ENCODE data around the gene BRAF. TPM values are rescaled to one million over a fixed set of nuclear protein-coding genes. Genes with fewer than 3 reads are reported as not detected.

Gene BRAF
- polyA plus RNA-seq, 1 donor (not counting 4 experiments of a cell fraction or from before 2014, with no cell fraction given), result 12.4 TPM

- Histone ChIP-seq H3K79me2 (ENCODE audit: control insufficient read depth, insufficient read depth, low read length) (no peaks in the 10 kb centered on the region), H3K9ac (ENCODE audit: control insufficient read depth, extremely low read depth, insufficient read depth, low read length) (no peak overlapping the region), H3K4me2 (ENCODE audit: control insufficient read depth, extremely low read depth, insufficient read depth, low read depth, low read length) (no peak overlapping the region), H4K20me1 (ENCODE audit: control insufficient read depth, extremely low read depth, insufficient read depth, low read length) (no peaks in the 10 kb centered on the region), H2AFZ (ENCODE audit: control insufficient read depth, low read length) (no peak overlapping the region), H3K9me3 (ENCODE audit: control insufficient read depth, low read depth, low read length) (no peaks in the 10 kb centered on the region), H3K27me3 (ENCODE audit: control insufficient read depth, extremely low read depth, insufficient read depth, low read length) (no peaks in the 10 kb centered on the region), H3K36me3 (ENCODE audit: control insufficient read depth in 2 of 2, extremely low read depth in 1 of 2, insufficient read depth in 2 of 2, low read length in 2 of 2) (no peaks in the 10 kb centered on the region), H3K9me1 (ENCODE audit: control insufficient read depth, extremely low read depth, insufficient read depth, low read length) (no peaks in the 10 kb centered on the region), H3K27ac (ENCODE audit: control insufficient read depth, insufficient read depth, low read length) (no peak overlapping the region), H3K4me3 (ENCODE audit: control insufficient read depth in 2 of 3, extremely low read depth in 1 of 3, insufficient read depth in 2 of 3, low read depth in 1 of 3, low read length in 3 of 3) (no peak overlapping the region), H3K4me1 (ENCODE audit: control insufficient read depth, extremely low read depth, insufficient read depth, low read length) (peaks cover 7% of the 10 kb centered on the region)
- TF ChIP-seq CTCF (optimal IDR thresholded peaks at IDR 0.05 in 1 of 3, IDR thresholded peaks at IDR 0.05 in 1 of 3, conservative IDR thresholded peaks at IDR 0.05 in 1 of 3; ENCODE audit: extremely low read depth in 1 of 3, insufficient read depth in 2 of 3, low read length in 3 of 3), result no peak
- no peak for TF ChIP-seq EZH2 (IDR thresholded peaks at IDR 0.05; ENCODE audit: low read length)
- dilution Hi-C loops (cut with MboI; ENCODE audit: extremely low pct_ligation_motif_present, low sequenced_read_pairs), result no loop called here
- DNase-seq (ENCODE audit: low read depth, low spot score) (no peak), FAIRE-seq (no peak)
Measured at GRCh38 chr7:140732416-140732815, 192.3 kb downstream of the BRAF start.

- dilution Hi-C loops (cut with MboI; ENCODE audit: extremely low pct_ligation_motif_present, low sequenced_read_pairs), result no loop called here
- H3K9me1 ChIP-seq (ENCODE audit: control insufficient read depth, extremely low read depth, insufficient read depth, low read length), result no peaks in the 10 kb centered on the region
- FAIRE-seq (no peak), DNase-seq (ENCODE audit: low read depth, low spot score) (no peak)
- no peaks in the 10 kb centered on the region for H4K20me1 ChIP-seq (ENCODE audit: control insufficient read depth, extremely low read depth, insufficient read depth, low read length)
- no peak overlapping the region for H2AFZ ChIP-seq (ENCODE audit: control insufficient read depth, low read length)
- H3K4me1 ChIP-seq (ENCODE audit: control insufficient read depth, extremely low read depth, insufficient read depth, low read length), result peaks cover 7% of the 10 kb centered on the region
- no peaks in the 10 kb centered on the region for H3K36me3 ChIP-seq (ENCODE audit: control insufficient read depth in 2 of 2, extremely low read depth in 1 of 2, insufficient read depth in 2 of 2, low read length in 2 of 2)
- TF ChIP-seq CTCF (optimal IDR thresholded peaks at IDR 0.05 in 1 of 3, IDR thresholded peaks at IDR 0.05 in 1 of 3, conservative IDR thresholded peaks at IDR 0.05 in 1 of 3; ENCODE audit: extremely low read depth in 1 of 3, insufficient read depth in 2 of 3, low read length in 3 of 3), result peak in 2 of 3 experiments; percentile 17 to 40
- TF ChIP-seq EZH2 (IDR thresholded peaks at IDR 0.05; ENCODE audit: low read length), result no peak
- H3K27ac ChIP-seq (ENCODE audit: control insufficient read depth, insufficient read depth, low read length), result no peak overlapping the region
- H3K4me2 ChIP-seq (ENCODE audit: control insufficient read depth, extremely low read depth, insufficient read depth, low read depth, low read length), result no peak overlapping the region
- no peak overlapping the region for H3K9ac ChIP-seq (ENCODE audit: control insufficient read depth, extremely low read depth, insufficient read depth, low read length)
- H3K9me3 ChIP-seq (ENCODE audit: control insufficient read depth, low read depth, low read length), result no peaks in the 10 kb centered on the region
- no peaks in the 10 kb centered on the region for H3K27me3 ChIP-seq (ENCODE audit: control insufficient read depth, extremely low read depth, insufficient read depth, low read length)
- H3K79me2 ChIP-seq (ENCODE audit: control insufficient read depth, insufficient read depth, low read length), result no peaks in the 10 kb centered on the region
- H3K4me3 ChIP-seq (ENCODE audit: control insufficient read depth in 2 of 3, extremely low read depth in 1 of 3, insufficient read depth in 2 of 3, low read depth in 1 of 3, low read length in 3 of 3), result no peak overlapping the region
Measured at GRCh38 chr7:140726281-140726680, 198.4 kb downstream of the BRAF start.
